ENCODE data around the gene AJAP1. TPM values are rescaled to one million over a fixed set of nuclear protein-coding genes. Genes with fewer than 3 reads are reported as not detected.

The AJAP1 gene
- total RNA-seq, 4 donors from 2014 or later: under 0.01 to 0.21 (median 0.10) TPM

DNA sequence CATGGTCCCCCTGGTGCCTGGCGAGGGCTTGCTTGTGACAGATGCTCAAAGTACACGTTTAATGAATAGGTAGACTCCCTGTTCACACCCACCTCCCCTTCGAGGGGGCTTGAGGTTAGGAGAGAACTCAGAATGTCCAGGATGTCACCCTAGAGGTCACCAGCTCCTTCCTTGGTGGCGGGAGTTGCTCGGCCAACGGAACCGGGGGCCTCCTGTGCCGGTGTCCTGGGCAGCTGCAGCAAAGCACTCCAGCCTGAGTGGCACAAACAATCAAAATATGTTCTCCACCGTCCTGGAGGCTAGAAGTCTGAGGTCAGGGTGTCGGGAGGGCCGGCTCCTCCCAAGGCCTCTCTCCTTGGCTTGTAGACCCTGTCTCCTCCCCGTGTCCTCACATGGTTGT lies 71.0 kb downstream of the AJAP1 start:
- no peak overlapping the region for H3K4me3 ChIP-seq
- no peak for DNase-seq (ENCODE audit: low spot score in 2 of 2)
- no peaks in the 10 kb centered on the region for H3K36me3 ChIP-seq
- no peak overlapping the region for H3K27ac ChIP-seq
- TF ChIP-seq, protein P1, sequence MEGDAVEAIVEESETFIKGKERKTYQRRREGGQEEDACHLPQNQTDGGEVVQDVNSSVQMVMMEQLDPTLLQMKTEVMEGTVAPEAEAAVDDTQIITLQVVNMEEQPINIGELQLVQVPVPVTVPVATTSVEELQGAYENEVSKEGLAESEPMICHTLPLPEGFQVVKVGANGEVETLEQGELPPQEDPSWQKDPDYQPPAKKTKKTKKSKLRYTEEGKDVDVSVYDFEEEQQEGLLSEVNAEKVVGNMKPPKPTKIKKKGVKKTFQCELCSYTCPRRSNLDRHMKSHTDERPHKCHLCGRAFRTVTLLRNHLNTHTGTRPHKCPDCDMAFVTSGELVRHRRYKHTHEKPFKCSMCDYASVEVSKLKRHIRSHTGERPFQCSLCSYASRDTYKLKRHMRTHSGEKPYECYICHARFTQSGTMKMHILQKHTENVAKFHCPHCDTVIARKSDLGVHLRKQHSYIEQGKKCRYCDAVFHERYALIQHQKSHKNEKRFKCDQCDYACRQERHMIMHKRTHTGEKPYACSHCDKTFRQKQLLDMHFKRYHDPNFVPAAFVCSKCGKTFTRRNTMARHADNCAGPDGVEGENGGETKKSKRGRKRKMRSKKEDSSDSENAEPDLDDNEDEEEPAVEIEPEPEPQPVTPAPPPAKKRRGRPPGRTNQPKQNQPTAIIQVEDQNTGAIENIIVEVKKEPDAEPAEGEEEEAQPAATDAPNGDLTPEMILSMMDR (IDR thresholded peaks at IDR 0.05): no peak
- TF ChIP-seq POLR2A (IDR thresholded peaks at IDR 0.05): no peak
- no peak for TF ChIP-seq EP300 (IDR thresholded peaks at IDR 0.05)
- H3K4me1 ChIP-seq: no peaks in the 10 kb centered on the region
- H3K9me3 ChIP-seq: peaks cover 0 to 3% (median 0%) of the 10 kb centered on the region in 4 donors
- no peaks in the 10 kb centered on the region for H3K27me3 ChIP-seq
- 82 to 83% methylated on average over 12 of the region's 12 CpGs for WGBS, 2 donors

DNA sequence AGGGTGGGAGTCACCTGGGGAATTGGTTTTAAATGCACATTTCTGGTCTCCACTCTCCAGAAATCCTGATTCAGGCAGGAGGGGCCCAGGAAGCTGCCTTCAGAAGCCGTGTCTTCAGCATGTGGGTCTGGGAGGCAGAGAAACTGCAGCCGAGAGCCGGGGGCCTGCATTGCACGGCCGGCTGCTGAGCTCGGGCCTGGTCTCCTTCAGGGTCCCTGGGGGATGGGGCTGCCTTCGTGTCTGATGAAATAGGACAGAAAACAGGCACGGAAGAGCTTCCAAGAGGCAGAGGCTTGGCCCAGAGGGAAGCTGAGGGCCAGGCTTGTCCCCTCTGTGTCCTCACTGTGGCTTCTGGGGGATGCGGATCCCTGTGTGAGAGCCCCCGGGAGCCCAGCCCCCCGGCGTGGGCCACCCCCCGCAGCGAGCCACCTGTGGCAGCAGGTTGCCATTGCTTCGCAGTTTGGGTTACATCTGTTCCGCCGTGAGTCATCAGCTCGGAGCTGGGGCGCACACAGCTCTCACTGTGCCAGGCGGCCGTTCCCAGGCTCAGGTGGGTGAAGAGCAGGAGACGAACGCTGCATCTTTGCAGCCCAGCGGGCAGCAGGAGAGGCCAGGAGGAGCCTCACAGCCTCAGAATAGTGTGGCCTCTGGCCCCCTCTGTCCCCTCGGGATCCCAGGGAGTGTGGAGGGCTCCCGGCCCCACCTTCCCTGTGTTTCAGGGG lies 72.4 kb downstream of the AJAP1 start:
- Histone ChIP-seq H3K27ac (no peak overlapping the region), H3K4me1 (no peaks in the 10 kb centered on the region), H3K27me3 (no peaks in the 10 kb centered on the region), H3K36me3 (no peaks in the 10 kb centered on the region), H3K9me3 (peaks cover 0 to 3% (median 0%) of the 10 kb centered on the region in 4 donors), H3K4me3 (no peak overlapping the region)
- WGBS, 2 donors: 74% methylated on average over 22 to 25 of the region's 26 CpGs
- DNase-seq (ENCODE audit: low spot score in 2 of 2): no peak
- no peak for TF ChIP-seq EP300 (IDR thresholded peaks at IDR 0.05)
- TF ChIP-seq, protein P1 (IDR thresholded peaks at IDR 0.05): no peak
- no peak for TF ChIP-seq POLR2A (IDR thresholded peaks at IDR 0.05)

DNA sequence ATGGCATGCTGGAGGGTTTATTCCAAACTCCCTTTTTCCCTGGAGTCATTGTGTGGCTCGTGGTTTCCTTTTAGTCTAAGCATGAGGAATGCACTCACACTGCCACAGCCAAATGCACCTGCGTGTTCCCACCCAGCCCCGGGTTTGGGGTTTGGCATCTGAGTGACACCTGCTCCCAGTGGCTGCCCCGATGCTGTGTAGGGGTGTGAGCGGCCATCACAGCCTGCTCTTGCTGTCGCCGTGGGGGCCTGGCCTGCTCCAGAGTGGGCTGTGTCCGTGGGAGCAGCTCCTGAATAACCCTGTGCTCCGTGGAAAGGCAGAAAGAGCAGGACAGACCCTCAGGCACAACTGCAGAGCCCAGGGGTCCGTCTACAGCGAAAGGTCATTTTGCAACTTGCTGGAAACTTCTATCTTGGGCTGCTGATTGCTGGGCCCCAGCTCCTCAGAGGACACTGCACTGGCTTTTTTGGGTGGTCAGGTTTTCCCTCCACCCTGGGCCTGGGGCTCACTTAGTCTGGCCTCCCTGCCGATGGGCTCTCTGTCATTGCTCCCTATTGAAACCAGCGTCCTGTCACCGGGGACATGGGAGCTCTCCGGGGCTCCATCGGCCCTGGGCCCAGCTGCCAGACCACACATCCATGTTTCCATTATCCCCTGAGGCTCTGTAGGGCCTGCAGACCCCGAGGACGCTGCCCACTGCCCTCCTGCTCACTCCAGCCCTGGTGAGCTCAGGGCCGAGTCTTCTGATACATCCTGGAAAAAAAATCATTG lies 74.1 kb downstream of the AJAP1 start:
- 67 to 80% methylated on average over 12 to 19 of the region's 19 CpGs for WGBS, 2 donors
- H3K4me3 ChIP-seq: no peak overlapping the region
- H3K27ac ChIP-seq: no peak overlapping the region
- no peak for TF ChIP-seq POLR2A (IDR thresholded peaks at IDR 0.05)
- no peak for TF ChIP-seq EP300 (IDR thresholded peaks at IDR 0.05)
- TF ChIP-seq, protein P1 (IDR thresholded peaks at IDR 0.05): no peak
- no peak for DNase-seq (ENCODE audit: low spot score in 2 of 2)
- no peaks in the 10 kb centered on the region for H3K9me3 ChIP-seq
- no peaks in the 10 kb centered on the region for H3K27me3 ChIP-seq
- H3K36me3 ChIP-seq: no peaks in the 10 kb centered on the region
- no peaks in the 10 kb centered on the region for H3K4me1 ChIP-seq

DNA sequence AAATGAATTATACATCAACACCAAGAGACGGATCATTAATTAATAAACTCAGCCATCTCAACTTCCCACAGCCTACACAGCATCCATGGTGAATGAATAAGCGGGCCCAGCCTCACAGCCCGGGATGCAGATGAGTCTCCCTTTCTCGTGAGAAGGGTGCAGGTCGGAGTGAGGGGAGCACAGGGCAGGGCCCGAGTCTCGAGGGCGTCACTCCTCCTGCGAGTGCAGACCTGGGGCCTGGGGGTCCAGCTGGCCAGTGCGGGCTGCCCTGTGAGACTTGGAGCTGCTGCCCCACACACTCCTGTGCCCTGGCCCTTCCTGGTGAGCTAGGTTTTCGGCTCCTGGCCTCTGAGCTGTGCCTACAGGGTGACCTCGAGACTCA lies 74.7 kb downstream of the AJAP1 start:
- H3K4me1 ChIP-seq: no peaks in the 10 kb centered on the region
- no peak overlapping the region for H3K4me3 ChIP-seq
- DNase-seq (ENCODE audit: low spot score in 2 of 2): no peak
- H3K27ac ChIP-seq: no peak overlapping the region
- no peaks in the 10 kb centered on the region for H3K9me3 ChIP-seq
- no peak for TF ChIP-seq EP300 (IDR thresholded peaks at IDR 0.05)
- no peak for TF ChIP-seq POLR2A (IDR thresholded peaks at IDR 0.05)
- TF ChIP-seq, protein P1 (IDR thresholded peaks at IDR 0.05): no peak
- WGBS, 2 donors: 86% methylated on average over 11 to 12 of the region's 12 CpGs
- no peaks in the 10 kb centered on the region for H3K27me3 ChIP-seq
- H3K36me3 ChIP-seq: no peaks in the 10 kb centered on the region

DNA sequence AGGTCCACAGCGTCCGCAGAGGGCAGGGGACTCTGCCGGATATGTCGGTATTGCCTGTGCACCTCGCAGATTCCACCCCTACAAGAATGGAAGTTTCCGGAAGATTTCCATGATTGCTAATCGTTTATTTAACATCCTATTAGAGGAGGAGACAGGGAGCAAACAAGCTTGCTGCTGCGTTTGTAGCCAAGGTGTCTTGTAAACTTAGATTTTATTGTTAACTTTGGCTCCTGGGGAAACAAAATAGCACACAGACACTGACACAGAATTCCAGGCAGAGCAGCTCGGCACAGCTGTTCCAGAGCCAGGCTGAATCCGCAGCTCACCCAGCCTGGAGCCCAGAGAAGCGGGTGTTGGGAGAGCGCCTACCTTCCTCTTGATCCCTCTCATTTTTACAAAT lies 75.7 kb downstream of the AJAP1 start:
- Histone ChIP-seq H3K4me1 (no peaks in the 10 kb centered on the region), H3K4me3 (no peak overlapping the region), H3K9me3 (no peaks in the 10 kb centered on the region), H3K27ac (no peak overlapping the region), H3K27me3 (peaks cover 0 to 3% of the 10 kb centered on the region in 2 donors), H3K36me3 (no peaks in the 10 kb centered on the region)
- TF ChIP-seq EP300 (IDR thresholded peaks at IDR 0.05) (no peak), POLR2A (IDR thresholded peaks at IDR 0.05) (no peak)
- no peak for DNase-seq (ENCODE audit: low spot score in 2 of 2)
- WGBS, 2 donors: 39 to 54% methylated on average over 12 of the region's 12 CpGs
